Stimulated activated effector memory CD8-positive, alpha-beta T cell treated with anti-CD3 and anti-CD28 coated beads, Interleukin-12 subunit alpha, Interleukin-12 subunit beta, amount 100 ng/mL, for 72 hours (primary cell): Measurements from ENCODE around the gene DNAJC15.
A peak's percentile ranks its signal among the peaks of the same experiment; 100 is the strongest.

Experiments used
- ATAC-seq: fragments of 150-1000 bp; cut with Tn5 transposase; 2 replicates; pipeline ENCODE4 v1.10.0; 2021
- DNase-seq, 2 donors: peaks; one replicate each; pipeline ENCODE4 v3.0.0; 2021 to 2022; ENCODE audit warnings: low spot score in 2 of 2
- H3K27ac Mint-ChIP-seq: one replicate; pipeline ENCODE4 v1.8.0; 2022; ENCODE audit warnings: mild to moderate bottlenecking, mixed read lengths
- H3K36me3 Mint-ChIP-seq: one replicate; pipeline ENCODE4 v1.8.0; 2022; ENCODE audit warnings: mild to moderate bottlenecking, mixed read lengths
- H3K4me1 Mint-ChIP-seq: one replicate; pipeline ENCODE4 v1.8.0; 2022; ENCODE audit warnings: mixed read lengths
- H3K4me3 Mint-ChIP-seq: one replicate; pipeline ENCODE4 v1.8.0; 2022; ENCODE audit warnings: mild to moderate bottlenecking, mixed read lengths
- H3K9me3 Mint-ChIP-seq: one replicate; pipeline ENCODE4 v1.8.0; 2022; ENCODE audit warnings: mixed read lengths

Gene DNAJC15

GRCh38 chr13:43111559-43112400 lies 88.4 kb downstream of the DNAJC15 start:
- H3K4me1 Mint-ChIP-seq = no peaks in the 10 kb centered on the region
- no peaks in the 10 kb centered on the region for H3K36me3 Mint-ChIP-seq

GRCh38 chr13:43113603-43114002 lies 90.2 kb downstream of the DNAJC15 start:
- Mint-ChIP-seq H3K9me3 (no peaks in the 10 kb centered on the region), H3K36me3 (no peaks in the 10 kb centered on the region), H3K4me3 (no peak overlapping the region), H3K27ac (no peak overlapping the region), H3K4me1 (no peaks in the 10 kb centered on the region)
- ATAC-seq (no peak), DNase-seq (no peak)

More at GRCh38 chr13:43111559-43112400, 88.4 kb downstream of the DNAJC15 start:
- Mint-ChIP-seq H3K9me3 (no peaks in the 10 kb centered on the region), H3K27ac (no peak overlapping the region), H3K4me3 (no peak overlapping the region)
- DNase-seq (no peak), ATAC-seq (no peak)

DNA sequence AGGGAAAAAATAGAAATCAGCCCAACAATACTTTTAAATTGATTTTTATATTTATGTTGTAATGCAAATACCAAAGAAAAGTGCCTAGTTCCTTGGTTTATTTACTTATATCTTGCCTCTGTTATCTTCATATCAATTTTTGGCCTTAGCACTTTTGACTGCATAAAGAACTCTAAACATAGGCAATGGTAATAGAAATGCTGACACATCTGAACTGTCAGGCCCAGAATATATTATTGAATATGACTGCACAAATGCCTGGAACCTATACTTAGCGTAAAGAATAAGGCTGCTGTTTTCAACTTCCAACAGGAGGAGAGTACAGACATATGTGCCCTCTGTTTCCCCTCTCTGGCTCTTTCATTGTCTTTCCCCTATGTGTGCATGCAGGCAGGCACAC lies 91.1 kb downstream of the DNAJC15 start:
- ATAC-seq (no peak), DNase-seq (no peak)
- no peaks in the 10 kb centered on the region for H3K4me1 Mint-ChIP-seq
- H3K36me3 Mint-ChIP-seq = no peaks in the 10 kb centered on the region
- H3K9me3 Mint-ChIP-seq = no peaks in the 10 kb centered on the region
- H3K27ac Mint-ChIP-seq = no peak overlapping the region
- no peak overlapping the region for H3K4me3 Mint-ChIP-seq

GRCh38 chr13:43115141-43115540 lies 91.8 kb downstream of the DNAJC15 start:
- DNase-seq (no peak), ATAC-seq (no peak)
- H3K4me1 Mint-ChIP-seq = no peaks in the 10 kb centered on the region
- no peaks in the 10 kb centered on the region for H3K36me3 Mint-ChIP-seq
- H3K9me3 Mint-ChIP-seq = no peaks in the 10 kb centered on the region
- no peak overlapping the region for H3K4me3 Mint-ChIP-seq
- H3K27ac Mint-ChIP-seq = no peak overlapping the region

GRCh38 chr13:43116242-43116641 lies 92.9 kb downstream of the DNAJC15 start:
- Mint-ChIP-seq H3K4me3 (no peak overlapping the region), H3K27ac (no peak overlapping the region)
- no peak for ATAC-seq

GRCh38 chr13:43118521-43118920 lies 95.1 kb downstream of the DNAJC15 start:
- no peak for DNase-seq
- Mint-ChIP-seq H3K4me1 (no peaks in the 10 kb centered on the region), H3K27ac (no peak overlapping the region), H3K36me3 (no peaks in the 10 kb centered on the region), H3K9me3 (no peaks in the 10 kb centered on the region), H3K4me3 (no peak overlapping the region)
- no peak for ATAC-seq

More at GRCh38 chr13:43116242-43116641, 92.9 kb downstream of the DNAJC15 start:
- no peaks in the 10 kb centered on the region for H3K36me3 Mint-ChIP-seq
- no peaks in the 10 kb centered on the region for H3K9me3 Mint-ChIP-seq
- no peak for DNase-seq
- H3K4me1 Mint-ChIP-seq = no peaks in the 10 kb centered on the region

GRCh38 chr13:43119206-43119605 lies 95.8 kb downstream of the DNAJC15 start:
- DNase-seq (no peak), ATAC-seq (no peak)
- Mint-ChIP-seq H3K36me3 (no peaks in the 10 kb centered on the region), H3K27ac (no peak overlapping the region), H3K4me1 (no peaks in the 10 kb centered on the region), H3K4me3 (no peak overlapping the region), H3K9me3 (no peaks in the 10 kb centered on the region)

- no peak for ATAC-seq
- no peak overlapping the region for H3K27ac Mint-ChIP-seq
- H3K36me3 Mint-ChIP-seq = no peaks in the 10 kb centered on the region
- H3K4me1 Mint-ChIP-seq = peaks cover 6% of the 10 kb centered on the region
- H3K9me3 Mint-ChIP-seq = no peaks in the 10 kb centered on the region
- DNase-seq = no peak
- H3K4me3 Mint-ChIP-seq = no peak overlapping the region
Observed at GRCh38 chr13:43122791-43123190, 99.4 kb downstream of the DNAJC15 start.

- DNase-seq = no peak
- H3K27ac Mint-ChIP-seq = no peak overlapping the region
- peaks cover 14% of the 10 kb centered on the region for H3K4me1 Mint-ChIP-seq
- ATAC-seq = no peak
- H3K4me3 Mint-ChIP-seq = no peak overlapping the region
- H3K36me3 Mint-ChIP-seq = no peaks in the 10 kb centered on the region
- no peaks in the 10 kb centered on the region for H3K9me3 Mint-ChIP-seq
Observed at GRCh38 chr13:43123856-43124255, 100.5 kb downstream of the DNAJC15 start.

- DNase-seq (no peak), ATAC-seq (no peak)
- peaks cover 14% of the 10 kb centered on the region for H3K4me1 Mint-ChIP-seq
- no peak overlapping the region for H3K4me3 Mint-ChIP-seq
- H3K27ac Mint-ChIP-seq = no peak overlapping the region
- H3K36me3 Mint-ChIP-seq = no peaks in the 10 kb centered on the region
- H3K9me3 Mint-ChIP-seq = no peaks in the 10 kb centered on the region
Observed at GRCh38 chr13:43124490-43124889, 101.1 kb downstream of the DNAJC15 start.

- ATAC-seq (no peak), DNase-seq (no peak)
- H3K4me1 Mint-ChIP-seq = peaks cover 14% of the 10 kb centered on the region
- no peak overlapping the region for H3K27ac Mint-ChIP-seq
- H3K9me3 Mint-ChIP-seq = no peaks in the 10 kb centered on the region
- H3K4me3 Mint-ChIP-seq = no peak overlapping the region
- no peaks in the 10 kb centered on the region for H3K36me3 Mint-ChIP-seq
Observed at GRCh38 chr13:43126420-43126819, 103.0 kb downstream of the DNAJC15 start.

DNA sequence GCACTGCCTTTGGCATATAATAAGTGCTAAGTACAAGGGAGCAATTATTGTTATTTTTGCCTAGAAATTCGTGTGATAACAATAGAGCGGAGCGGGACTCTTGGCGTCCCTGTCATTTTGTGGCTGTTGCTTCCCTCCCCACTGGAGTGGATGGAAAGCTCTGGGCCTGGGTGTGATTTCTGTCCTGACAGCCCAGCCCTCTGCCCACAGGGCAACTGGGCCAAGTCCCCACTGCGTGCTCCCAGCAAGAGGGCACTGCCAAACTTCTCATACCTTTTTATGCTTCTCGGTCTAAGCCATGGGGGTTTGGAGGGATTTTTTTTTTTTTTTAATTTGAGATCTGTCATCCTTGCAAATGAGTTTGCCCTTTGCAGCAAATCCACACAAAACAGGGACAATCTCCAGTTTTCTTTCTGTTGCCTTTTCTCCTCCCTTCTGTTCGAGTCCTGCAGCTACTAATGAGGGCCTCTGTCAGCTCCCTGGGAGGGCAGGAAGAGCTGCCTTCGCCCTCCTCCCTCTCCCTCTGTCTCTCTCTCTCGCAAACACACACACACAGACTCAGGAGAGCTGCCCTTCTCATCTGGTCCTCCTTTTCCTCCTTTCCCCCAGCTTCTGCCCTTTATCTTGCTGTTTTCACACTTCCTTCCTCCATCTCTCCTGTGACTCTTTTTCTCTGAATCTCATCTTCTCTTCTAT lies 103.9 kb downstream of the DNAJC15 start:
- peaks cover 14% of the 10 kb centered on the region for H3K4me1 Mint-ChIP-seq
- H3K4me3 Mint-ChIP-seq = no peak overlapping the region
- ATAC-seq (no peak), DNase-seq (no peak)
- peak overlapping the region; percentile 1 for H3K27ac Mint-ChIP-seq
- H3K36me3 Mint-ChIP-seq = no peaks in the 10 kb centered on the region
- no peaks in the 10 kb centered on the region for H3K9me3 Mint-ChIP-seq

- no peaks in the 10 kb centered on the region for H3K36me3 Mint-ChIP-seq
- DNase-seq = no peak
- H3K4me1 Mint-ChIP-seq = peaks cover 14% of the 10 kb centered on the region
- H3K4me3 Mint-ChIP-seq = no peak overlapping the region
- no peaks in the 10 kb centered on the region for H3K9me3 Mint-ChIP-seq
- ATAC-seq = peak; percentile 32
- H3K27ac Mint-ChIP-seq = peak overlapping the region; percentile 1
Observed at GRCh38 chr13:43127827-43128226, 104.4 kb downstream of the DNAJC15 start.

- Mint-ChIP-seq H3K27ac (no peak overlapping the region), H3K36me3 (no peaks in the 10 kb centered on the region), H3K4me1 (peaks cover 14% of the 10 kb centered on the region), H3K9me3 (no peaks in the 10 kb centered on the region), H3K4me3 (no peak overlapping the region)
- DNase-seq (no peak), ATAC-seq (no peak)
Observed at GRCh38 chr13:43128504-43128961, 105.1 kb downstream of the DNAJC15 start.

DNA sequence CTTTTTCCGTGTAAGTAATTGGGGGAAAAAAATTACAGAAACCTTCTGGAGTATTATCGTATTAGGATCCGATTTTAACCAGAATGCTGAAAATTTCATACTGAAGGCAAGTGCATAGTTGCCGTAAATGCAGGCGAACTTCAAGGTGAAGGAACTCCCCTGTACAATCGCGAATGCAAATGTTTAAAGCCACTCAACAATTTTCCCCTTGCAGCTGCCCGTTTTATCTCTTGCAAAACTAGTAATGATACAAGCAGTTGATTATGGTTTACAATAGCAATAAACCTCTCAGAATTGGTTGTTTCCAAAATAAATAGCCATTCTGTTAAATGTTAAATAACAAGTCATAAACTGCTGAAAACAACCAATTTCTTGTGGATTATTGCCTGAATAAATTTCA lies 105.7 kb downstream of the DNAJC15 start:
- Mint-ChIP-seq H3K36me3 (no peaks in the 10 kb centered on the region), H3K9me3 (no peaks in the 10 kb centered on the region), H3K4me3 (no peak overlapping the region), H3K4me1 (peaks cover 14% of the 10 kb centered on the region), H3K27ac (no peak overlapping the region)
- ATAC-seq (no peak), DNase-seq (no peak)
